Gastrocnemius medialis (tissue), 4 donors: ENCODE results near the gene IRF2.

ENCODE experiments used
- CTCF ChIP-seq, 5 experiments: fragments of 450-650 bp in 3 of 5; fragments of 200-600 bp in 2 of 5; sonication (generic) in 2 of 5; IDR thresholded peaks in 4 of 5; conservative IDR thresholded peaks in 1 of 5; 1 replicate in 4 of 5; 2 replicates in 1 of 5; pipeline ENCODE4 v1.5.1; 2016 to 2019; ENCODE audit warnings: antibody characterized with exemption in 5 of 5, mild to moderate bottlenecking in 3 of 5, moderate library complexity in 3 of 5
- POLR2A ChIP-seq, 2 donors: fragments of 450-650 bp; IDR thresholded peaks; one replicate each; pipeline ENCODE4 v1.6.1; 2017; ENCODE audit warnings: antibody characterized with exemption in 2 of 2, mild to moderate bottlenecking in 2 of 2, moderate library complexity in 2 of 2

GRCh38 chr4:184402740-184403383 is 71.5 kb downstream of the IRF2 start:
- TF ChIP-seq CTCF (IDR thresholded peaks at IDR 0.05 in 4 of 5, conservative IDR thresholded peaks at IDR 0.05 in 1 of 5) (no peak), POLR2A (IDR thresholded peaks at IDR 0.05) (no peak)
